CD4-positive, alpha-beta T cell treated with Interferon gamma for 1 hour (primary cell): Measurements from ENCODE around the gene SLC25A15.

ENCODE experiments used
- DNase-seq: peaks from one replicate; pipeline ENCODE4 v3.0.0-alpha.2; 2020

The SLC25A15 gene

DNA sequence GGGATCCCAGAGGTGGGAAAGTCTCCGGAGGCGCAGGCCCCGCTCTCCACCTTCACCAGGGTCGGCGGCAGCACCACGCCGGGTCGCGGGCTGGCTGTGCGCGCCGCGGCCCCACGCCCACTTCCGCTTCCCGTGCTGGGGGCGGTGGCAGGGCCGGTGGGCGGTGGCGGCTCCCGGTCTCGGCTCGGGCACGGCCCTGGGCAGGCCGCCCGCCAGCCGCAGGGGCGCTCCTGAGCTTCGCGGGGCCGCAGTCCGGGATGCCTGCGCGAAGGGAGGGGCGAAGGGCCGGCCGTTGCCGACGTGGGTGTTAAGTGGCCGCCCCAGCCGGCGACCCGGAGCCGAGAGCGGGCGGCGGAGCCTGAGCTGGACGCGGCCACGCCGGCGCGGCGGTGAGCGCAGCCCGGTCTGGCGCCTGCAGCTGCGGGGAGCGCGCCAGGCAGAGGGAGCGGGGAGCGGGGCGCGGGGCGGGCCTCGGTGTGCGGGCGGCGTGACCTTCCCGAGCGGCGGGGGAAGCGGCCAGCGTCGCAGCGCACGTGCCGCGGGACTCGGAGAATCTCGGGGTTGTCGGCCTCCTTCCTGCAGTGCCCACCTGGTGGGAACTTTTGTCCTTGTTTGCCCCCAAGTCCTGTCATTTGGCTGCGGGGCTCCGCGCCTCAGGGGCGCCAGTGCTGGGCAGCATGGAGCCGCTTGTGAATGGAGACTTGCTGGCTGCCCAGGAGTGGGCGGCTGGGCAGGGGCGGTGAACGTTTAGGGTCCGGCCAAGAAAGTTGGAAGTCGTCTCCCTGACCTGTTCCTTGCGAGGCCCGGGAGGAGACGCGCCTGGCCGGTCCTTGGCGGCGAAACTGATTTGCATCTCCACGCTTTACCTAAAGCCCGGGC lies at the start of gene SLC25A15:
Gene SLC25A15, plus strand, starts transcription at position 337 of the 879 bp plus-strand sequence. CDS start 3,616 bp downstream, outside the sequence.
- peak; percentile 66 for DNase-seq

DNA sequence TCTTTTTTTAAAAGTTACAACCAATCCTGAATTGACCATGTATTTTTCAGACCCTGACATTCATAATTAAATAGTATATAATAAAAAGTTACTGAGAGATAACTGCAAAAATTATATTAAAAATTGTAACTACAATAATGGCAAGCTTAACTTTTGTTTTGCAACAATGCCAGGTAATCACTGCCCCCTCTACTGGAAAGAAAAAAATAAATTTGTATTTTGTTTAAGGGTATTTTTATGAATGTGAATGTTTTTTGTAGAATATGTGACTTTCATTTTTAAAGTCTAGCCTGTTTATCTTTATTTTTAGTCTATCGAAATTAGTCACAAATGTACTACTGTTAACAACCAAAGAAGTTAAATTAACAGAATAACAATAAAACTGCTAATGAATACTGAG lies 40.1 kb upstream of the SLC25A15 start:
- no peak for DNase-seq

DNA sequence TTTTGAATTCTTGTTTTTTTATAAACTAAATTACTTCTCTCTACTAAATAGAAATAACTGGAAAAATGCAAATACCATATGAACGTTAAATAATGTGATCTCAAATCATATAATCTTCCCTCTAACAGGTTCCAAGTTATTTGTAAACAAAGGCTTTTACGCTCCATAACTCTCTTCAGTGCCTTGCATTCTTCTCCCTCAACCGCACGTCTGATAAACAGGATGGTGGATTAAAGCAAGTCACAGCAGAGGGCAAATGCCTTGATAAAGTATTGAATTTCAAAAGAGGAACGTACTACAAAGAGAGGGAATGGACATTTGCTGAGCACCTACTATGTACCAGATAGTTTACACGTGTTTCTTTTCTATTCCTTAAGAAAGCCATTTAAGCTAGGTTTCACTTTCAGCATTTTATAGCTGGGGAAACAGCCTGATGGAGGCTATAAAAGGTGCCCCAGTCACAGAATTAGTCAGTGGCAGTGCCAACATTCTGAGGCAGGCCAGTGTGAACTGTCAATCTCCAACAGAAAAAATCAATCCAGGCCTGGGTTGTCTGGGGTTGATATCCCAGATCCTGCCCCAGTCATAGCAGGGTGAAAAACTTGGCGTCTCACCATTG lies 34.2 kb upstream of the SLC25A15 start:
- no peak for DNase-seq

DNA sequence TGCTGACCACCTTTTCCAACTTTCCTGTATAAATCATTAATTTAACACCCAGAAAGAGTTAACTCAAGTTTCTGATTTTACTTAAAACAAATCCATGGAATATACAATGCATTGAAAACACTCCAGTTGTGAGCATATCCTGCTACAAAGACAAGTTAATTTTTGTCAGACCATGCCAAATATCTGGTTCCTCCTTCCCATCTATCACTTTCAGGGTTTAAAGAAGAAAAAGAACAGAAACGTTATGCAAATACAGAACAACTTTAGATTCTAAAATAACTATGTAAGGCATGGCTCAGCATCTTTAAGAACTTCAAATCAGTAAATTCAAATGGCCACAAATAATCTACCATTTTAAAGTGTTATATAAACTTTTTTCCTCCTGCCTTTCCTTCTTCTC lies 33.4 kb upstream of the SLC25A15 start:
- no peak for DNase-seq

DNA sequence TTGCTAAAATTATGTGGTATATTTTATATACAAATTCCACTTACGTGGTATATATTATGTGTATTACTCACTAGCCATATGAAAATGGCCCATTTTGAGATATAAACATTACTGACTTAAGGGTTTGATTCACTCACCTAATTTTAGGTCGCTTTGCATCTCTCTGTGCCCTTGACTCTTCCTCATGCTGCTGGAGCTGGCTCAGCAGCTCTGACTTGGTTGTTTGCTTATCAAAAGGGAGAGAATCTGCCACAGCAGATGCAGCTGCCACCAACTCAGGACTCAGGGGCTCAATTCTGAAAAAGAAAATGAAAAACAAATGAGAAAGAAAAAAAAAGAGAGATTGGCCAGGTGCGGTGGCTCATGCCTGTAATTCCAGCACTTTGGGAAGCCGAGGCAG lies 30.6 kb upstream of the SLC25A15 start:
- no peak for DNase-seq

DNA sequence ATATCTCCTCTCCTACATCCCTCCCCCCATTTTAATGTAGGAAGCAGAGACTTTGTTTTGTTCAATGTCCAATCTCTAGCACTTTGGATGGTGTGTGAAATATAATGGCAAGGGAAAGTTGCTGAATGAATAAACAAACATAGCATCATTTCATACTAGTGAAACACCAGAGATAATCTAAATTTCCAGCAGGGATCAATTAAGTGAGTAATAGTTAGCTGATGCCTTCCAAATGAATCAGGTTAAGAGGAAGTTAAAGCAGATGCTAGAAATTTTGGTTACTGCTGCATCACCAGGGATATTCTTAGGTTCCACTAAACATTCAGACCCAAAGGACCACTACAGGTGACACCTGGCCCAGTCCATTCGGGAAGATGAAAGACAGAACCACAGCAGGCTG lies 26.6 kb upstream of the SLC25A15 start:
- no peak for DNase-seq

DNA sequence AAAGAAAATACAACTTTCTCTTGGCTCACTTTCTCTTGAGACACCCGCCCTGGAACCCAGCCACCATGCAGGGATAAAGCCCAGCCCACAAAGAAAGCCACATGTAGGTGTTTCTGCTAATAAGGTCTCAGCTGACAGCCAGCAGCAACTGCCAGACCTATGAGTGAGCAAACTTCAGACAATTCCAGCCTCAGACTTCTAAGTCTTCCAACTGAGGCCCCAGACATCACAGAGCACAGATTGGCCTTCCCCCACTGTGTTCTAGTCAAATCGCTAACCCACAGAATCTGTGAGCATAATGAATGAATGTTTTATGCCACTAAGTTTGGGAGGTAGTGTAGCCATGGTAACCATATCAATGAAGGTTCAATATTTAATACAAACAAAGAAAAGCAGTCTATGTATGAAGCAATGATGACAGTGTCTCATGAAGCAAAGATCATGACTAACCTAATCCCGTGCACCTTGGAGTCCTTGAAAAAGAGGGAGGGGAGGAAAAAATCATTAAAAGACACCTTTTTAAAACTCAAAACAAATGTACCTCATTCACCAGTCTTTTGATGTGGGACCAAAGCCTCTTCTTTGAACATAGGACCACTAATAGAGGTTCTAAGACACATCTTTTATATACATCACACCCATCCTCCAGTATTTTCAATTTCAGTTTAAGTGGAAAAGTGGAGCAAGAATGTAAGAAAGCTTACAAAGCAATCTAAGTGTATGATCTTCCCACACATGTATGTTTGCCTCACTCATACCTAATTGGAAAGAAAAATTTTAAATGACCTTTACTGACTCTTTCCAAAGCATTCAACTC lies 24.6 kb upstream of the SLC25A15 start:
- DNase-seq: no peak

DNA sequence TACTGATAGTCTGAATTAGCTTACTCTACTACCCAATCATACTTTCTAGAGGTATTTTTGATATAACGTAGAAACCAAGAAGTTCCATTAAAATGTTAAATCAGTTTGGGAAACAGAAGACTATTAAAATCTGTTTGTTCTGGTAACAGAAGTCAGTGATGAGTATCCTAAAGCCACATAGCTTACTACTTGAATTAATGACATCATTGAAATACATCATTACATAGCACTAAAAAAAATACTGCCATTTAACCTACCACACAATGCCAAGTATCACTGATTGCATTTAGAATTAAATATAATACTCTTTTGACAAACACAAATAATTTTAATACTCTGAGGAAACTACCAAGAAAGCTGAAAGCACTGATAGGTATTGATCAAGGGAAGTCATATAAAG lies 23.8 kb upstream of the SLC25A15 start:
- no peak for DNase-seq

DNA sequence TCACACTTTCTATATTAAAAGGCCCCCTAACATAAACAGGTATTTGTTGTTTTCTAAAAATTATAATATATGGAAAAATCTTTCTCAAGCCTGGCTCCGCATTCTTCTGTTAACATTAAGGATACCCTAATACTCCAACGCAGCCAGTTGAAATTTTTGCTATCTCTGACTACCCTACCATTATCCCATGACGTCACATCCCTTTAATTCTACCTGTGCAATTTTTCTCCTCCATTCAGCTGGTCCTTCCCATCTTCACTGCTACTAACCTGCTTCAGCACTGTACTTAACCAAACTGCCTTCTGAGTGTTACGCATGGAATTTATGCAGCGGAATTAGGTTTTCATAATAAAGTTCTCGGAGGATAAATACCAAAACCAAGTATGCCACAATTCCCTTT lies 19.4 kb upstream of the SLC25A15 start:
- DNase-seq: no peak

DNA sequence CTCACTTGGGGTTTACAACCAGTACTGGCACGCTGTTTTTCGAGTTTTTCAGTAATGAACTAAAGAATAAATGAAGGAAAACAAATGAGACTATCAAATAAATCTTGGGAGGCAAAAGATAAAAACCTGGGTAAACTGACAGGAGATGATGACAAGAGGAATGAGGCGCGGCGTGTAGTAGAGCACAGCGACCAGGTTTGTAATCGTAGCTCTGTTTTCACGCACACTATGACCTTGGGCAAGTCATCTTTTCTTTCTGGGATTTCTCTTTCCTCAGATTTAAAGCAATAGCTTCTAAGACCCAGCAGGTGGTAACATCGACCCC lies 18.8 kb upstream of the SLC25A15 start:
- DNase-seq: no peak

DNA sequence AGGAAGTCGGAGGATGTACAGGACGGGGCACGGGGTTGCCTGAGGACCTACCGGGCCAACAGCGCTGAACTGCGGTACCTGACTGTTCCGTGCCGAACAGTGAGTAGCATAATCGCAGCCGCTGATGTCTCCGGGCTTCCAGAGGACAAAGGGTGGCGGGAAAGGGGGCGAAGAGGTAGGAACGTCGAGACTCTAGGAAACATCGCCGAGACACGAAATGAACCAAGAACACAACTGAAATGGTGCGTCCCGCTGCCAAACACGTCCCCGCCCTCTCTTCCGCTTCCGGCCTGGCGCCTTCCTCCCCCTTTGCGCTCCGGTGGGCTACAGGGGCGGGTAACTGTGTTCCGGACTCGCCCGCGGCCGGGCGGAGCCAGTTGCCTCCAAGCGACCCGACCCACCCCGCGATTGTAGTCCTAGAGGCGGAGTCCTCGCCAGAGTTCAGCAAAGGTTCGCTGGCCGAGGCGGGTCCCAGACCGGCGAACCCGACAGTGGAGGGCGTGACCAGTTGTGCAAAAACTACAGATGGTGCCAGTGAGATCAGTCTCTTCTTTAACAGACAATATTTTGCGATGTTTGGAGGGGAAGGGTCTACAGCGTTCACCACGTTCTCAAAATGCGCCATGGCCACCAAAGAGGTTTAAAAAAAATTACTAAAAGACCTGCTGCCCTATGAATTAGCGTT lies 18.3 kb upstream of the SLC25A15 start, which contains the start of gene MRPS31:
Gene MRPS31, minus strand, starts transcription at position 257 of the 685 bp plus-strand sequence. Its CDS starts 54 bp downstream, at position 203.
- DNase-seq: peak; percentile 92

DNA sequence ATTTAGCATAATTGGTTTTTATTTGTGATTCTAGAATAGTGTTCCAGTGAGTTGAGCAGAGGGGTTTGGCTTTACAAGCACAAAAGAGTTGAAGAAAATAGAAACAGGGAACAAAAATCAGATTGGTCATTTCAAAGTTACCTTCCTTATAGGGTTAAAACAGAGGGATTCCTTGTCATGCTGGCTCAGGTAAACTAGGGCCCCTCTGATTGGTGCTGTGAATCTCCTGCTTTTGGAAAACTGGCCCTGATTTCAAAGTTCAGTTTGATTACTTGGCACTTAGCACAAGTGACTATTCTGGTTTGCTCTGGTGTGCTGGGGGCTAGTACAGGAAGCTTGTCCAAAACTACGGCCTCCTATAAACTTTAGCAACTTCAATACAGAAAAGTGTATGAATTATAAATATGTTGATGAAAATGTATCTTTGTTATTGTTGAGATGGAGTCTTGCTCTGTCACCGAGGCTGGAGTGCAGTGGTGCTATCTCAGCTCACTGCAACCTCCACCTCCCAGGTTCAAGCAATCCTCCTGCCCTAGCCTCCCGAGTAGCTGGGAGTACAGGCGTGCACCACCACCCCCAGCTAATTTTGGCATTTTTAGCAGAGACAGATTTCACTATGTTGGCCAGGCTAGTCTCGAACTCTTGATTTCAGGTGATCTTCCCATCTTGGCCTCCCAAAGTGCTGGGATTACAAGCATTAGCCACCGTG lies 16.5 kb upstream of the SLC25A15 start:
- no peak for DNase-seq

DNA sequence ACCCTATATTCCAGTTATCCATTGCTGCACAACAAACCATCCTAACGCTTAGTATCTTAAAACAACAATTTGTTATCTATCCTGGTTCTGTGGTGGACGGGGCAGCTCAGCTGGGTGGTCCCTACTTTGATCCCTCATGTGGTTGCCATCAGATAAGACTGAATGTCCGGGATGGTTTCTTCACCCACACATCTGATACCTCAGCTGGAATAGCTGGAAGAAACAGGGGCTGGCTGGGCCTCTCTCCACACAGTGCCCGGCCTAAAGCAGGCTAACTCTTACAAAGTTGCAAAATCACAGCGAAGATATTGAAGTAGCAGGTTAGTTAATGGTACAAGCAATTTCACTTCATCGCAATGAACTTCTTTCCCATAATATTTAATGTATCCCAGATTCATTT lies 14.7 kb upstream of the SLC25A15 start:
- DNase-seq: no peak

DNA sequence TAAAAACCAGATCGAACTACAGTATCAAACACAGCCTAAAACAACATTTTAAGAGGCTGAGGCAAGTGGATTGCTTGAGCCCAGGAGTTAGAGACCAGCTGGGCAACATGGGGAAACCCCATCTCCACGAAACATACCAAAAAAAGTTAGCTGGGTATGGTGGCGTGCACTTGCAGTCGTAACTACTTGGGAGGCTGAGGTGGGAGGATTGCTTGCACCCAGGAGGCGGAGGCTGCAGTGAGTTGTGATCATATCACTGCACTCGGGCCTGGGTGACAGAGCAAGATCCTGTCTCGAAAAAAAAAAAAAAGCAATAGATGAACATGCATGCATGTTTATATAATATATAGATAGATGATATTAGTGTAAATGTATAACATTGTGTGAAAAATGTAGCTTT lies 13.2 kb upstream of the SLC25A15 start:
- DNase-seq: no peak

DNA sequence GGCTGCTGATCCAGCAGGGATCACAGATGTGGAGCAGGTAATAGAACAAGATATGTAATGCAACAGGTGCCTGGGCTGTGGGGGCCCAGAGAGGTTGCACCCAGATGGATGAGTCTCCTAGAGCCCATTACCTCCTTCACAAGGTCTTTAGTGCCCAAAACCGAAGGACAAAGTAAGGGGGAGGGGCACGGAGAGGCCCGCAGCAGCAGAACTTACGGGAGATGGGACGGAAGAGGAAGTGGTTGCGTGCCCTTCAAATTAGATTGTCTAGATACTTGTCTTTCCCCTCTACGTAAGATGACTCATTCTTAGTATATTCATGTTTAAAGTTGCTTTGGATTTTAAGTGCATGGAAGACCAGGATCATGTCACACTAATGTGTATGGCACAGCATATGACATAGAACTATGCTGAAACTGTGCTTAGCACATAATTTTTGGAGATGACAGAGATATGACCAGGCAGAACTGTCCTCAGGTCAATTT lies 12.7 kb upstream of the SLC25A15 start:
- DNase-seq: peak; percentile 65

DNA sequence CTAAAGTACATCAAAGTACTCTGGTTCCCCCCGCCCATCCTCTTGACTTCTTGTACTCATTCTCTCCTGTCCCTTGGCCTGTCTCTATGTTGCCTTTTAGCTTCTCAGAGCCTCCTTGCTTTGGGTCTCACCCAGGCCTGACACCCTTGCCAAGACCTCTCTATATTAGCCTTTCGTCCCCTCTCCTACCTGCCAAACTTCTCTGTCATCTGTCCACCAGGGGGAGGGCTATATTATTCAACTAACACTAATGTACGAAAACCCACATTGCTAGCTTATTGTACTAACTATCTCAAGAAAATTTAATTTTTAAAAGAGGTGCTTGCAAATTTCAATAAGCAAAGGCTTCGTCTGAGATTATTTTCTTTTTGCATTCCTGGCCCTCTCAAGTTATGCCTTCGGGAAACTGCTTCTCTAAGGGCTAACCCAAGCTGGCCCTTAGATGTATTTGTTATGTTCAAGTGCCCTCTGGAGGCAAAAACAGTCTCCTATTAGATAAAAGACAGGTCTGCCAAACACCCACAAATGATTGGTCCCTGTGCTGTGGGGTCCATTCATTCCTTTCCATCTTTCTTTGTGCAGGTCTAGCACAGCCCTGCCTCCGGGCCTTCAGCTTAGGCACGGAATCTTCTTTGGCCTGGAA lies 12.1 kb upstream of the SLC25A15 start:
- DNase-seq: peak; percentile 25

DNA sequence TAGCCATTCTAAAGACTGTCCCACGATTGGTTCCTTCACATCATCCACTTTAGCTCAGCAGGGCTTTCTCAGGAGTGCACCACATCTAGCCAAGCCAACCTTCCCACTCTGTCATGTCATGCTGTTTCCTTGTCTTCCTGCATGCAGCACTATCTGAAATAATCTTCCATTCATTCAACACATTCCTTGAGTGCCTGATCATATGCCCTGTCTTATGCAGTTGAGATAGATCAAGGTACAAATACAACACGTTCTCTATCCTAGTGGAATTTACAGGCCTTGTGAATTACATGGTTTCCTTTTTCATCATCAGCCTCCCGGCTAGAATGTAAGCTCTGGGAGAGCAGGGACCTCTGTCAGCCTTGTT lies 11.6 kb upstream of the SLC25A15 start:
- no peak for DNase-seq

DNA sequence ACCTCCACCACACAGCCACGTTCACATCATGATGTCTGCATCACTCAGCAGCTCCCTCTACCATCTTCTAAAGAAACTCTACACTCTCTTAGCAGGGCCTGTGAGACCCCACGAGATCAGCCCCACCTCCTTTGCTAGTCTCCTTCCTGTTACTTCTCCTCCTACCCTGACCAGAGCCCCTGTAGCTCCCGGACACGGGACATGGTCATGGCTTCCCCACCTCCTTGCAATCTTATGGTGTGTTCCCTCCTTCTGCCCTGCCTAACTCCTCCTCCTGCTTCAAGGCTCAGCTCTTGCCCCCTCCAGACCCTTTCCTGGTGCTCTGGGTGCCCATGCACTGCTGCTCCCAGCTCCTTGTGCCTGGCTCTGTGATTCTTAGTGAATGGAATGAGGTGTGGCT lies 10.4 kb upstream of the SLC25A15 start:
- no peak for DNase-seq

DNA sequence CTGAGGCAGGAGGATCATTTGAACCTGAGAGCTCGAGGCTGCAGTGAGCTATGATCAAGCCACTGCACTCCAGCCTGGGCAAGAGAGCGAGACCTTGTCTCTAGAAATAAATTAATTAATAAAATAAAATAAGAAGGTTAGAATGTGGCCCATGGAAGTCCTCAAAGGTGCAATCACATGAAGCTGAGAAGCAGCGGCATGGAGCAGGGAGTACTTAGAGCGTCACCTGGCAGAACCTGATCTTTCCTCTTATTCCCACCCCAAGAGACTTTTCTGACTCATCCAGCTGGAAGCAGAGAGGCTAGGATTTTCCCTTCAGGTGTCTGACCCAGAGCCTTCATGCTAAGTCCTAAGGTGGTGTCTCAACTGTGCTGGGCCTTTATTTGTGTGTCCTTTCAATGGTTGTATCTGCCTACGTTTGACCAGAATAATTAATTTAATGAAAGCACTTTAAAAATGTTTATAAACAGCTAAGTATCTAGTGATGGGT lies 9.6 kb upstream of the SLC25A15 start:
- no peak for DNase-seq

DNA sequence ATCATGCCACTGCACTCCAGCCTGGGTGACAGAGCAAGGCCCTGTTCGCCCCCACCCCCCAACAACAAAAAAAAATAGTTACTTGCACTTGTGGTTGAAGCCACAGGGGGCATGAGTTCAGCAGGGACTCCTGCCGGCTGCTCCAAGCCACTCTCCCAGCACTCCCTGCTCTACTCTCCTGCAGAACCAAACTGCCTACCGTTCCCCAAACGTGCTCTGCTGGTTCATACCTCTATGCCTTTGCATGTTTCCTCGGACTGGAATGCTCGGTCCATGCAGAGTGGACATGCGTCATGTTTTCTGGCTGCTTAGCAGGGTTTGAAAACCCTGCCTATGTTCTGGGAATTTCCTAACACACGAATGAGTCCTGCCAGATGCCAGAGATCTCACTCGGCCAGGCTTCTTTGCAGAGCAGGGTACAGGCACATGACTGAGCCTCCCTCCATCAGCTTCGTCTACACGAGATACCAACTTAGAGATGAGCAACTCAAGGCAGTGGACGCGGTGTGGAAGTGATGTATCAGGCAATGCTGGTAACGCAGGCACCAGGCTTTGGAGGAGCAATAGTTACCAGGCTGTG lies 8.5 kb upstream of the SLC25A15 start:
- no peak for DNase-seq

DNA sequence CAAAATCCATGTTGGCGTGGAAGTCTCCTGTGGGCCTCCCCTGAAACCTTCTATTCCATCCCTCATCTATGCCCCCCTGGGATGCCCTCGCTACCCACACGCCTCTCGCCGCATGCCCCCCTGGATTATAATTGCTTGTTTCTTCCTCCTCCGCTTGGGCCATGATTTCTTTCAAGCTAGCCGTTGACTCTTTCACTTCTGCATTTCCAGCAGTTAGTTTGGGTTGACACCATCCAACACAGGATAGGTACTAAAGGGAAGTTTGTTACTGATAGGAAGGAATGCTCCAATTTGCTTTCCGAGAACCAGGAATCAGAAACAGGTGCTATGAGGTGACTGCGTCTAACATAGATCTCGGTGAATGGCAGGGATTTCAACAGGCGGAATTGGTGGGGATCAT lies 7.7 kb upstream of the SLC25A15 start:
- DNase-seq: no peak
